Right lobe of liver (tissue), 4 donors: Measurements from ENCODE around the gene CEP85L.

ENCODE experiments used
- POLR2A ChIP-seq: fragments of 450-650 bp; IDR thresholded peaks from one replicate; pipeline ENCODE4 v1.6.1; 2017; ENCODE audit warnings: antibody characterized with exemption, mild to moderate bottlenecking
- TF ChIP-seq, protein P1 (sequence below), 4 donors: fragments of 200-600 bp in 3 of 4; fragments of 450-650 bp in 1 of 4; IDR thresholded peaks; one replicate each; pipeline versions ENCODE4 v1.5.1 to v1.8.0; 2016 to 2022; ENCODE audit warnings: antibody characterized with exemption in 4 of 4, mild to moderate bottlenecking in 2 of 4
- donor health status: DM: no; HTN: no; CAD: no.
- donor health status: DM: no; HTN: no; CAD: no.
- donor health status: DM: no; HTN: yes; CAD: no.

DNA sequence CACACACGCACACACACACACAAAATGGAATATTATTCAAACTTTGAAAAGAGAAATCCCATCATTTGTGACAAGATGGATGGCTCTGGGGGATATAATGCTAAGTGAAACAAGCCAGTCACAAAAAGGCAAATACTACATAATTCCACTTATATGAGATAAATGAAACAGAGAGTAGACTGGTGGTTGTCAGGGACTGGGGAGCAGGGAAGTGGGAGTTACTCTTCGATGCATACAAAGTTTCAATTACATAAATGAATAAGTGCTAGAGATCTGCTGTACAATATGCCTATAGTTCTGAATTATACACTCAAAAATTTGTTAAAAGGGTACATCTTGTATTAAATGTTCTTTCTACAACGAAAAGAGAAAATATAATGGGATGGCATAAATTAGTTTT is 161.4 kb downstream of the CEP85L start:
- TF ChIP-seq, protein P1, sequence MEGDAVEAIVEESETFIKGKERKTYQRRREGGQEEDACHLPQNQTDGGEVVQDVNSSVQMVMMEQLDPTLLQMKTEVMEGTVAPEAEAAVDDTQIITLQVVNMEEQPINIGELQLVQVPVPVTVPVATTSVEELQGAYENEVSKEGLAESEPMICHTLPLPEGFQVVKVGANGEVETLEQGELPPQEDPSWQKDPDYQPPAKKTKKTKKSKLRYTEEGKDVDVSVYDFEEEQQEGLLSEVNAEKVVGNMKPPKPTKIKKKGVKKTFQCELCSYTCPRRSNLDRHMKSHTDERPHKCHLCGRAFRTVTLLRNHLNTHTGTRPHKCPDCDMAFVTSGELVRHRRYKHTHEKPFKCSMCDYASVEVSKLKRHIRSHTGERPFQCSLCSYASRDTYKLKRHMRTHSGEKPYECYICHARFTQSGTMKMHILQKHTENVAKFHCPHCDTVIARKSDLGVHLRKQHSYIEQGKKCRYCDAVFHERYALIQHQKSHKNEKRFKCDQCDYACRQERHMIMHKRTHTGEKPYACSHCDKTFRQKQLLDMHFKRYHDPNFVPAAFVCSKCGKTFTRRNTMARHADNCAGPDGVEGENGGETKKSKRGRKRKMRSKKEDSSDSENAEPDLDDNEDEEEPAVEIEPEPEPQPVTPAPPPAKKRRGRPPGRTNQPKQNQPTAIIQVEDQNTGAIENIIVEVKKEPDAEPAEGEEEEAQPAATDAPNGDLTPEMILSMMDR (IDR thresholded peaks at IDR 0.05), result no peak
- no peak for TF ChIP-seq POLR2A
